ENCODE data around the gene CCDC93.

GRCh38 chr2:118049140-118049815 lies 35.4 kb upstream of the CCDC93 start:
- TF ChIP-seq CEBPB (IDR thresholded peaks at IDR 0.05; ENCODE audit: low read depth, low read length): no peak
- no peak for TF ChIP-seq CTCF (conservative IDR thresholded peaks at IDR 0.05; ENCODE audit: low read depth, low read length)
- no peak for TF ChIP-seq NFE2L2 (IDR thresholded peaks at IDR 0.05; ENCODE audit: low read depth, low read length)

Measured in IMR-90 (cell line).